GM19372 (cell line): ENCODE results near the gene CBX5.
"Not testable (repeated sequence)": the region's sequence is repeated elsewhere in the genome, so short reads cannot be mapped to it uniquely, and the experiment has no call there.

Experiments used
- ATAC-seq: cut with Tn5 transposase; IDR thresholded peaks from one replicate; pipeline ENCODE4 v1.9.1; 2021; ENCODE audit warnings: mild to moderate bottlenecking, low read depth, moderate library complexity; ENCODE audit not compliant: unreplicated experiment

Gene CBX5

GRCh38 chr12:54294953-54295566 is 15.1 kb upstream of the CBX5 start:
- ATAC-seq = no peak

GRCh38 chr12:54294152-54294952 is 14.4 kb upstream of the CBX5 start:
- no peak for ATAC-seq

- ATAC-seq = no peak
Observed at GRCh38 chr12:54292931-54293241, 13.0 kb upstream of the CBX5 start.

GRCh38 chr12:54292083-54292930 is 12.4 kb upstream of the CBX5 start:
- ATAC-seq = no peak

- no peak for ATAC-seq
Observed at GRCh38 chr12:54287261-54288157, 7.6 kb upstream of the CBX5 start.

- no peak for ATAC-seq
Observed at GRCh38 chr12:54286042-54287030, 6.4 kb upstream of the CBX5 start.

- ATAC-seq = no peak
Observed at GRCh38 chr12:54285150-54286041, 5.5 kb upstream of the CBX5 start.

GRCh38 chr12:54284070-54284780 is 4.3 kb upstream of the CBX5 start:
- not testable (repeated sequence) for ATAC-seq

GRCh38 chr12:54282949-54283593 is 3.1 kb upstream of the CBX5 start:
- ATAC-seq = no peak

GRCh38 chr12:54281694-54282093 is 1.8 kb upstream of the CBX5 start:
- ATAC-seq = not testable (repeated sequence)

- ATAC-seq = not testable (repeated sequence)
Observed at GRCh38 chr12:54281261-54281638, 1.3 kb upstream of the CBX5 start.

GRCh38 chr12:54280468-54281260 is 742 bp upstream of the CBX5 start, which contains the start of gene HNRNPA1:
HNRNPA1 (plus strand) TSS chr12:54280726; CDS start chr12:54280808, 82 bp downstream.
- peak; percentile 80 for ATAC-seq

- ATAC-seq = no peak
Observed at GRCh38 chr12:54279227-54279631, 693 bp downstream of the CBX5 start.

- no peak for ATAC-seq
Observed at GRCh38 chr12:54277823-54278276, 2.1 kb downstream of the CBX5 start.

- no peak for ATAC-seq
Observed at GRCh38 chr12:54276368-54276767, 3.6 kb downstream of the CBX5 start.

GRCh38 chr12:54273981-54274380 is 5.9 kb downstream of the CBX5 start:
- ATAC-seq = no peak
